HG03139 (cell line): ENCODE measurements around the gene GPRC5B.

Source experiments
- ATAC-seq: cut with Tn5 transposase; IDR thresholded peaks from one replicate; pipeline ENCODE4 v1.9.1; 2021; ENCODE audit not compliant: unreplicated experiment

Gene GPRC5B

GRCh38 chr16:19846436-19846835 is 38.2 kb downstream of the GPRC5B start:
- ATAC-seq = no peak

- ATAC-seq = no peak
Observed at GRCh38 chr16:19844945-19845641, 39.6 kb downstream of the GPRC5B start.

GRCh38 chr16:19843371-19843770 is 41.3 kb downstream of the GPRC5B start:
- ATAC-seq = no peak

- ATAC-seq = no peak
Observed at GRCh38 chr16:19842426-19843157, 42.1 kb downstream of the GPRC5B start.

- ATAC-seq = no peak
Observed at GRCh38 chr16:19841184-19841583, 43.5 kb downstream of the GPRC5B start.

- ATAC-seq = no peak
Observed at GRCh38 chr16:19840524-19841110, 44.0 kb downstream of the GPRC5B start.

GRCh38 chr16:19837984-19838707 is 46.5 kb downstream of the GPRC5B start:
- no peak for ATAC-seq

GRCh38 chr16:19837331-19837980 is 47.2 kb downstream of the GPRC5B start:
- no peak for ATAC-seq

GRCh38 chr16:19835968-19836421 is 48.7 kb downstream of the GPRC5B start:
- ATAC-seq = no peak

- ATAC-seq = no peak
Observed at GRCh38 chr16:19835196-19835595, 49.5 kb downstream of the GPRC5B start.

- ATAC-seq = no peak
Observed at GRCh38 chr16:19833581-19833980, 51.1 kb downstream of the GPRC5B start.

- no peak for ATAC-seq
Observed at GRCh38 chr16:19833176-19833575, 51.5 kb downstream of the GPRC5B start.

GRCh38 chr16:19831678-19832077 is 53.0 kb downstream of the GPRC5B start:
- no peak for ATAC-seq

GRCh38 chr16:19830902-19831560 is 53.6 kb downstream of the GPRC5B start:
- no peak for ATAC-seq

GRCh38 chr16:19829844-19830692 is 54.6 kb downstream of the GPRC5B start:
- ATAC-seq = no peak

GRCh38 chr16:19824216-19824615 is 60.4 kb downstream of the GPRC5B start:
- no peak for ATAC-seq

GRCh38 chr16:19823322-19823721 is 61.3 kb downstream of the GPRC5B start:
- ATAC-seq = no peak

- ATAC-seq = no peak
Observed at GRCh38 chr16:19822533-19822932, 62.1 kb downstream of the GPRC5B start.

- ATAC-seq = no peak
Observed at GRCh38 chr16:19817875-19818274, 66.8 kb downstream of the GPRC5B start.
